ENCODE results near the gene TDRD7.

DNA sequence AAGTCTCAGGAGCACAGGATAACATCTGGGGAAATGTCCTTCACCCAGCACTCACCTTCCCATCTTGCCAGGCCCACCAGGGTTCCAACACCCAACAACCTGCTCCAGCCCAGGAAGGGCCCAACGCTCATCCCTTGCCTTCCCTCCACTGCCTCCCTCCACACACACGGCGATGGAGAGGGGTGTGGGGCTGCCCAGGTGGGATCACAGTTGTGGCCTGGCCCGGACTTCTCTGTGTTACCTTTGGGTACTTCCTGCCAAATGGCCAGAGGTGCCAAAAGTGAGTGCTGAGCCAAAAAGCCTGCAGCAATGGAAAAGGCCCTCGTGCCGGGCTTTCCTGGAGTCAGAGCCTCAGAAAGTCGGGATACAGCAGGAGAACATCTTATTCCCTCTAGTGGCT is 15.6 kb upstream of the TDRD7 start:
- TF ChIP-seq CTCF (conservative IDR thresholded peaks at IDR 0.05 in 1 of 2, IDR thresholded peaks at IDR 0.05 in 1 of 2; ENCODE audit: extremely low read depth in 1 of 2, insufficient read depth in 1 of 2, low read depth in 1 of 2, low read length in 2 of 2) = no peak
- TF ChIP-seq EZH2 (IDR thresholded peaks at IDR 0.05; ENCODE audit: borderline replicate concordance, low read length) = no peak

All from mammary epithelial cell (primary cell).